ENCODE results near the gene GABRR3. TPM values are rescaled to one million over a fixed set of nuclear protein-coding genes. Genes with fewer than 3 reads are reported as not detected.

Gene GABRR3
- not detected in 2 replicates for polyA plus RNA-seq (2014; cell fraction: cytosol; rRNA removed)
- not detected in 2 replicates for polyA plus RNA-seq (2014; cell fraction: nucleus; rRNA removed)

DNA sequence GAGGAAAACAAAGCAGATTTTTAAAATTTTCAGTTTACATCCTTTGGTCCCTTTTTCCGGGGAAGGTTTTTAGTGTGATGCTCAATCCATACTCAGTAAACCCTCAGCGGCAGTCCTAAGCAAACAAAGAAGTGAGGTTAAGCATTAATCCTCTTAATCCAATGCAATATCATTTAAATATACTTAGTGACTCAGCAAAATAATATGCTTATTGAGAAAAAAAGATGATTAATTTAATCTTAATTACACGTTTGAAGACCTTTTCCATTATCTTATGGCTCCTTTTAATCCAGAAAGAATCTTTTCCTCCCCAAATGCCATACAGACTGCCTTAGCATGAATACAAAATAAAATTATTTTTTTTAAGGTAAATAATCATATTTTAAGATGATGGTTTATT lies at the start of gene GABRR3:
Gene GABRR3 (minus strand): TSS at position 108 of the 400 bp plus-strand sequence. CDS start 328 bp downstream, outside the sequence.
- DNase-seq (ENCODE audit: low spot score) = no peak

DNA sequence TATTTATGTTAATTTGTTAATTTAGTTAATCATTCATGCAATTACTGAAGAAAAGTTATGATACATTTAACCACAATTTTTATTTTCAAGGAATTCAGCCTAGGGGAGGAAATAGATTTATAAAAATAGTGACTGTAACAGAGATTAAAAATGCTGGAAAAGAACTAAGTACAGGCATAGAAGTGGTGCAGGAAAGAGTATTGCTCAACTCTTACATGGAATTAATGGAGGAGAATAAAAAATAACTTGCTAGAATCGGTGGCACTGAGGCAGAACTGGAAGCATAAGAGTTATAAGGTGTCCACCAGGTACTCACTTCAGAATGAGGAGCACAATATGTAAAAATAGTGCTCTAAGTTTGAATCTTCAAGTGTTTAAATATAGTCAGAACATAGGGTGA lies 38.4 kb upstream of the GABRR3 start:
- no peak for DNase-seq (ENCODE audit: low spot score)

DNA sequence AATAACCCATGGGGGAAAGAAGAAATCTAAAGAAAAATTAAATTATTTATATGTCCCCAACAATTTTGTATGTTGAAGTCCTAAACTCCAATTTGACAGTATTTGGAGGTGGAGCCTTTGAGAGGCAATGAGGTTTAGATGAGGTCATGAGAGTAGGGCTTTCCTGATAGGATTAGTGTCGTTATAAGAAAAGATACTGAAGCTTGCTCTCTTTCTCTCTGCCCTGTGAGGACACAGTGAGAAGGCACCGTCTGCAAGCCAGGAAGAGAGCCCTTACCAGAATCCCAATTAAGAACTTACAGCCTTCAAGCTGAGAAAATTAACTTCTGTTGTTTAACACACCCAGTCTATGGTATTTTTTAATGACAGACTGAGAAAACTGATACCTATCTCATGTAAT lies 35.7 kb upstream of the GABRR3 start:
- no peak for DNase-seq (ENCODE audit: low spot score)

GRCh38 chr3:98068824-98069223 lies 33.7 kb upstream of the GABRR3 start:
- no peak for DNase-seq (ENCODE audit: low spot score)

DNA sequence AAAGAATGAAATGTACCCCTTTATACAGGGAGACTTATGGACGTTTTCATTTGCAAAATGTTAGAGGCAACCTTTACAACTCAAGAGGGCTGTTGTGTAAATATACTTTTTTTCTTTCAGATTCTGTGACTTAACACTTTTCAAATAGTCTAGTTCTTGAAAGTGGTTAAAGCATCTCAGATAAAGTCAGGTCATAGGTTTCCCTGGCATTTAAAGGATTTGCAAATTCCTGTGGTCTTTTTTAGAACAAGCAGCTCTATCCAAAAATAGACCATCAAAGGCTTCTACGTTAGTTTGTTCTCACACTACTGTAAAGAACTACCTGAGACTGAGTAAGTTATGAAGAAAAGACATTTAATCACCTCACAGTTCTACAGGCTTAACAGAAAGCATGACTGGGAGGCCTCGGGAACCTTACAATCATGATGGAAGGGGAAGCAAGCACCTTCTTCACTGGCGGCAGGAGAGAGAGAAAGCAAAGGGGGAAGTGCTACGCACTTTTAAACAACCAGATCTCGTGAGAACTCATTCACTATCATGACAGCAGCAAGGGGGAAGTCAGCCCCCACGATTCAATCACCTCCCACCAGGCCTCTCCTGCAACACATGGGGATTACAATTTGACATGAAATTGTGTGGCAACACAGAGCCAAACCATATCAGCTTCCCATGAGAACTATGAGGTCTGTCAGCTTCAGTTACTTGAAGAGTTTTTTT lies 23.3 kb upstream of the GABRR3 start:
- no peak for DNase-seq (ENCODE audit: low spot score)

DNA sequence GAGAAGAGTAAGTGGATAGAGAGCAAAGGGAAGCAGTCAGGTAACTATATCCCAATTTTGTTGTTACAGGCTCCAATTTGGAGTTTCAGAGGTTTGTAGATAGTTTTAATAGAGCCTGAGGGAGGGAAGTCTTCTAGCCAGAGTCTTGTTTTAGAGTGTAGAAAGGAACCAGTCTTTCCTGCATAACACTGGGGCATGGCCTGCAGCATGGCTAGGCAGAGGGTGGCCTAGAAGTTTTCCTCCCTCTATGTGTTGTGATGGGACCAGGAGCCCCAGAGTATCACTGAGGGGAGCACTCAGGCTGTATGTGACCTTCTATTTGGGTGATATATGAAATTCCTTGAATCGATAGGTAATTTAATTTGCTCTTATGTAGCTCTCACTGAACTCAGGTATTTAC lies 22.5 kb upstream of the GABRR3 start:
- DNase-seq (ENCODE audit: low spot score) = no peak

DNA sequence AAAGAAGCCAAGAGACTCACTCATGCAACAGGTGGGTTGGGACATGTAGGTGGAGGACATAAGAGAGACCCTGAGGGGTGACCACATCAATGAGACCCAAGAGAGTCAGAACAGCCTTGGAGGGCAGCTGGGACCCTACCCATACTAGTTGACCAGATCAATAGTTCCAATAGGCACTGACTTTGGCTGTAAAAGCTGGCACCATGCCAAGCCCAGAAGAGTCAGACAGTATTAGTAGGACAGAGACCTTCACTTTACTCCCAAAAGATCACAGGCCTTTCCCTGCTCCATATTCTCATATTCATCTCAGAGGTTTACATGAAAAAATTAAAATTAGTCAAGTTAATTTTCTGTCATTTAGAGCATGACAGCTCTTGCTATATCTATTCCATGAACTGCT lies 20.9 kb upstream of the GABRR3 start:
- DNase-seq (ENCODE audit: low spot score) = no peak

DNA sequence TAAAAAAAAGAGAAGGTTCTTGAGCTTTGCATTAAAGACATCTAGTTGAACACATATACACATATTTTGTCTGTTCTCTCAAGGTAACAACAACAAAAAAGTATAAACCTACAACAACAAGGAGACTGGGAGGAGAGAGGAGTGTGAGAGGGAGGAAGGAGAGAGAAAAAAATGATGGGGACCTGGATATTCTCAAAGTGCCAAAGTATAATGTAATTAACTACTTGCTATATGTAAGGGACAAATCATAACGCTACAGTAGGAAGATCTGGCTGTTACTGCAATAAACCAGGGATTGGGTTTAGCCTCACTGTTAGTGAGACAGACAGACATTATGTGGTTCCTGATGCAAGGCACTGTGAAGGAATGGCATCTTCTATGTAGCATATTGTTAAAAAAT lies 14.2 kb upstream of the GABRR3 start:
- peak; percentile 94 for DNase-seq (ENCODE audit: low spot score)

- no peak for DNase-seq (ENCODE audit: low spot score)
These were observed 13.5 kb upstream of the GABRR3 start for GRCh38 chr3:98048586-98048985.

DNA sequence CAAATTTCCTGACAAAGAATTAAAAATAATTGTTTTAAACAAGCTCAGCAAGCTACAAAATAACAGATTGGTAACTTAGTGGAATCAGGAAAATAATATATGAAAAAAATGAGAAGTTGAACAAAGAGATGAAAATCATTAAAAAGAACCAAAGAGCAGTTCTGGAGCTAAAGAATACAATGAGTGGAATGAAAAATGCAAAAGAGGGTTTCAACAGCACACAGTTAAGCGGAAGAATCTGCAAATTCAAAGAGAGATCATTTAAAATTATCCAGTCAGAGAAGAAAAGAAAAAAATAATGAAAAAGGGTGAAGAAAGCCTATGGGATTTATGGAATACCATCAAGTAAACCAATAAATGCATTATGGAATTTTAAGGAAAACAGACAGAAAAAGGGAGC lies 6.2 kb upstream of the GABRR3 start:
- DNase-seq (ENCODE audit: low spot score) = no peak

DNA sequence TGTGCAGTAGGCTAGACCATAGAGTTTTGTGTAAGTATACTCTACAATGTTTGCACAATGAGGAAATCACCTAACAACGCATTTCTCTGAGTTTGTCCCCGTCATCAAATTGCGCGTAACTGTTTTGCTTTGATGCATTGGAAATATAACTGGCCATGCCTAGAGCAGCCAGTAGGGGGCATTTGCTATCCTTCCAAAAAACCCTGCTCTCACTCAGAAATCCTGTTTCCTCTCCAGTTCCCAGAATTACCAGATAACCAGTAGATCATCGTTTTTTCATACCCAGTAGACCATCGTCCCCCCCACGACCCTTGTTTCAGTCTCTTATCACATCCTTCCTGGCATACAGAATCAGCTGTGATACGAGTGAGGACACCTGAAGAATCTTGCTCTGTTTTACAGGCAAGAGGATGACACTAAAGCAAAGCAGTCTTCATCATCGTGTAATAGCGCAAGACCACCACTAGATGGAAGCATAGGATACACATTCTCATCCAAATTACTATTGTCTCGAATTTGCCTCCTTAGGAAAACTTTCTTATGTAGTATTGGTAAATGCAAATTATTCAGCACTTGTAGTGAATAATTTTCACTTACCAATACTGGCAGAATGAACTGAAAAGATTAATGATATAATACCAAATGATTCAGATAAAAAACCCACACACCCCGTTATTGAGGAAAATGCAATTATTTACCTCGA lies 4.4 kb upstream of the GABRR3 start:
- peak; percentile 91 for DNase-seq (ENCODE audit: low spot score)

GRCh38 chr3:98038876-98039275 lies 3.8 kb upstream of the GABRR3 start:
- no peak for DNase-seq (ENCODE audit: low spot score)

- no peak for DNase-seq (ENCODE audit: low spot score)
These were observed 3.2 kb upstream of the GABRR3 start for GRCh38 chr3:98038286-98038685.

DNA sequence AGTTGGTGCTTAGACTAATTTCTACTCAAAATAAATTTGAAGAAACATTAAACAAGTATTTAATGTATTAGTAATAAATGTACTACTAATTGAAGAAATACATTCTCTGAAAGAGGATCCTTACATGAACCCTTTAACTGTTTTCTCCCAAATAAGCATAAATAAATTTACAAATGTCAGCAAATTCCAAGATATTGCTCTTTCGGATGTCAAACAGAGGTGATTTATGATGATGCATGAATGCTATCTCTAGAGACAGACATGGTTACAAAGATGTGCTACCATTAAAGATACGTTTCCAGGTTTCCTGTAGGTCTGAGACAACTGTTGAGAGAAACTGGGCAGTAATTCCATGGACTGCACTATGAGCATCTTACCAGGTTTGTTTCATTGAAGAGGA lies 629 bp downstream of the GABRR3 start:
- DNase-seq (ENCODE audit: low spot score) = no peak

DNA sequence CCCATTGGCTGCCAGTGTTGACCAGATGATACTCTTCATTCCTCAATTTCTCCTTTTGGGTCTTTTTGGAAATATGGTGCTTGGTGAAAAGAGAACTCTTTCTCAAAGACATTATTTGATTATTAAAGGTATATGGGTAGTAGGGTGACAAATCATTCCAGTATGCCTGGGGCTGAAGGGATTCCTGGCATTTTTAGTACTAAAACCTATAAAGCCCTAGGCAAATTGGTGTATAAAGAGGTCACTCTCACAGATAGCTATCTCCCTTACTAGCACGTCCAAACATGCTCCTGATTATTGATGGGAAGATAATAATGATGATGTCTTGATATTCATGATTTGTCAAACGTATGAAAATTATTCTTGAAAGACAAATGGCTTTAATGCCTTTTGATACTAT lies 1.1 kb downstream of the GABRR3 start:
- no peak for DNase-seq (ENCODE audit: low spot score)

GRCh38 chr3:98032904-98033303 lies 2.2 kb downstream of the GABRR3 start:
- no peak for DNase-seq (ENCODE audit: low spot score)

GRCh38 chr3:98032265-98032664 lies 2.9 kb downstream of the GABRR3 start:
- no peak for DNase-seq (ENCODE audit: low spot score)

DNA sequence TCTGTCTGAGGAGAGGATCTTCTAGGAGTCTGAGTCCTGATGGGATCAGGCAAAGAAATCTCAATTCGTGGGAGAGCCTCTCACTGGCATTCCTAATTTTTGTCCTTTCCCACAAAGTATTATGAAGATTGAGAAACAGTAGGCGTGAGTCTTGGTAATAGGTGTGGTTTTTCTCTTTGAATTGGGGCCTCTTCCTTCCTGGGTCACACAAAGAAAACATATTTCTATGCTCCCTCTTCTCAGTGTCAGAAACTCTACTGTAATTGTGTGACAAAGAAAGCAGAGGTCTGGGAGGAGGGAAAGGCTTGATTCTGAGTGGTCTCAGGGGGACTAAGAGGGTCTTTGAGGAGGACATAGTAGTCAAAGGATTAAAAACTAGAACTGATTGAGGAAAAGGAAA lies 6.0 kb downstream of the GABRR3 start:
- DNase-seq (ENCODE audit: low spot score) = no peak

- DNase-seq (ENCODE audit: low spot score) = no peak
These were observed 8.0 kb downstream of the GABRR3 start for GRCh38 chr3:98027085-98027446.

DNA sequence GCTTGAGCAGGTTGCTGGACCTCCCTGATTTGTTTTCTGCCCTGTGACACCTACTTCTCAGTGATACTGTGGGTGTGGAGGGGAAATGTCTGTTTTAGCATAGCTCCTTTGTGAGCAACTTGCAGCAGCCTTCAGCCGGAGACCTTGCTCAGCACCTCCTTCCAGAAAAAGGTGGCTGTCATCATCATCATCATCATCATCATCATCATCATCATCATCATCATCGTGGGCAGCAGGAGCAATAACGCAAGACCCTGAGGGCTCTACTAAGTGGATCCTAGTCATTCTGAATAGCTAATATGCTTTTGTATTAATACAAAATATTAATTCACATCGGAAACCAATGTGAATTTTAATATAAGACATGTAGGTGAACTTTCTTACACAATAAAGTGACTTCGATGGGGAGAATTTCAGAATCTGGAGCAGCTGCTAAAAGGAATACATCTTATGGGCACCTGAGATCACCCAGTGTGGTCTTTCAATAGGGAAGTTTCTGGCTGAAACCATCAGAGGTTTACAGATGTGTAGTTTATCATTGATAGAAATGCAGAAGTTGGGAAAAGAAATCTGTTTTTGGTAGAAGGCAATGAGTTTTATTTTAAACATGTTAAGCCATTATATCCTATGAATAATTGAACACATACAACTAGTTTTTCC lies 8.6 kb downstream of the GABRR3 start:
- DNase-seq (ENCODE audit: low spot score) = no peak

- DNase-seq (ENCODE audit: low spot score) = no peak
These were observed 9.6 kb downstream of the GABRR3 start for GRCh38 chr3:98025392-98025945.

Data from SK-N-DZ (cell line).